ENCODE results near the gene THAP5. TPM values are rescaled to one million over a fixed set of nuclear protein-coding genes. Genes with fewer than 3 reads are reported as not detected.

THAP5 gene
- total and polyA plus RNA-seq, 4 donors = 11.3 to 29.9 (median 15.5) TPM

- TF ChIP-seq YY1 (IDR thresholded peaks at IDR 0.05) = no peak
- no peak for TF ChIP-seq MAX (IDR thresholded peaks at IDR 0.05)
- TF ChIP-seq GABPA (IDR thresholded peaks at IDR 0.05 in 1 of 2, conservative IDR thresholded peaks at IDR 0.05 in 1 of 2) = no peak
- no peak for TF ChIP-seq ATF3 (IDR thresholded peaks at IDR 0.05)
- TF ChIP-seq RAD21 (IDR thresholded peaks at IDR 0.05) = no peak
- no peak for TF ChIP-seq HNF4A (conservative IDR thresholded peaks at IDR 0.05)
- Histone ChIP-seq H3K9ac (ENCODE audit: low read depth in 1 of 2, low read length in 2 of 2) (no peak overlapping the region), H3K27me3 (ENCODE audit: control insufficient read depth in 4 of 4, insufficient read depth in 4 of 4, low read length in 3 of 4) (no peaks in the 10 kb centered on the region), H3K4me1 (ENCODE audit: control insufficient read depth in 4 of 4, insufficient read depth in 4 of 4, low read length in 3 of 4) (peaks cover 0 to 18% (median 6%) of the 10 kb centered on the region in 4 donors), H3K9me3 (ENCODE audit: control insufficient read depth in 4 of 4, low read length in 3 of 4) (no peaks in the 10 kb centered on the region), H3K4me3 (ENCODE audit: low read depth in 1 of 3, low read length in 3 of 3) (no peak overlapping the region), H3K36me3 (ENCODE audit: control insufficient read depth in 4 of 4, insufficient read depth in 3 of 4, low read depth in 1 of 4, low read length in 3 of 4) (no peaks in the 10 kb centered on the region), H3K27ac (ENCODE audit: low read depth in 1 of 2, low read length in 2 of 2) (no peak overlapping the region)
- 67% methylated on average over 3 of the region's 3 CpGs for WGBS
- DNase-seq (ENCODE audit: low spot score) = no peak
Measured at GRCh38 chr7:108618056-108618455, 48.5 kb upstream of the THAP5 start.

- Histone ChIP-seq H3K4me3 (ENCODE audit: low read depth in 1 of 3, low read length in 3 of 3) (no peak overlapping the region), H3K27ac (ENCODE audit: low read depth in 1 of 2, low read length in 2 of 2) (peak overlapping the region; percentile 81 to 85), H3K4me1 (ENCODE audit: control insufficient read depth in 4 of 4, insufficient read depth in 4 of 4, low read length in 3 of 4) (peaks cover 0 to 43% (median 22%) of the 10 kb centered on the region in 4 donors), H3K9me3 (ENCODE audit: control insufficient read depth in 4 of 4, low read length in 3 of 4) (no peaks in the 10 kb centered on the region), H3K9ac (ENCODE audit: low read depth in 1 of 2, low read length in 2 of 2) (peak overlapping the region in 1 of 2 donors; percentile 88), H3K36me3 (ENCODE audit: control insufficient read depth in 4 of 4, insufficient read depth in 3 of 4, low read depth in 1 of 4, low read length in 3 of 4) (no peaks in the 10 kb centered on the region), H3K27me3 (ENCODE audit: control insufficient read depth in 4 of 4, insufficient read depth in 4 of 4, low read length in 3 of 4) (no peaks in the 10 kb centered on the region)
- no peak for DNase-seq (ENCODE audit: low spot score)
- no peak for TF ChIP-seq REST (IDR thresholded peaks at IDR 0.05)
- TF ChIP-seq ATF3 (IDR thresholded peaks at IDR 0.05) = no peak
- no peak for TF ChIP-seq ZBTB33 (IDR thresholded peaks at IDR 0.05)
- TF ChIP-seq FOXA1 (IDR thresholded peaks at IDR 0.05) = no peak
- no peak for TF ChIP-seq SP1 (IDR thresholded peaks at IDR 0.05)
- no peak for TF ChIP-seq RXRA (IDR thresholded peaks at IDR 0.05)
- no peak for TF ChIP-seq HNF4G (IDR thresholded peaks at IDR 0.05)
- TF ChIP-seq TAF1 (conservative IDR thresholded peaks at IDR 0.05) = no peak
- no peak for TF ChIP-seq FOXA2 (IDR thresholded peaks at IDR 0.05)
- TF ChIP-seq MAX (IDR thresholded peaks at IDR 0.05) = no peak
- 92% methylated on average over 3 of the region's 3 CpGs for WGBS
Measured at GRCh38 chr7:108614896-108615295, 45.4 kb upstream of the THAP5 start.
